Vagina (tissue), 2 donors: Measurements from ENCODE around the gene DNAI7.

Source experiments
- POLR2A ChIP-seq, 2 donors: fragments of 450-650 bp; IDR thresholded peaks; one replicate each; pipeline ENCODE4 v1.6.1; 2017; ENCODE audit warnings: antibody characterized with exemption in 2 of 2, mild to moderate bottlenecking in 2 of 2, moderate library complexity in 2 of 2
- POLR2AphosphoS5 ChIP-seq, 2 donors: sonication (generic); formaldehyde crosslinking; IDR thresholded peaks; one replicate each; pipeline ENCODE4 v1.9.0; 2017; ENCODE audit warnings: antibody characterized with exemption in 2 of 2, mild to moderate bottlenecking in 2 of 2, low read depth in 1 of 2; ENCODE audit not compliant: insufficient read depth in 1 of 2
- TF ChIP-seq, protein P1 (sequence below), 3 experiments: fragments of 450-650 bp in 2 of 3; fragments of 200-600 bp in 1 of 3; sonication (generic) in 1 of 3; IDR thresholded peaks; one replicate each; pipeline ENCODE4 v1.5.1; 2017 to 2019; ENCODE audit warnings: antibody characterized with exemption in 3 of 3, mild to moderate bottlenecking in 2 of 3, moderate library complexity in 2 of 3

DNA sequence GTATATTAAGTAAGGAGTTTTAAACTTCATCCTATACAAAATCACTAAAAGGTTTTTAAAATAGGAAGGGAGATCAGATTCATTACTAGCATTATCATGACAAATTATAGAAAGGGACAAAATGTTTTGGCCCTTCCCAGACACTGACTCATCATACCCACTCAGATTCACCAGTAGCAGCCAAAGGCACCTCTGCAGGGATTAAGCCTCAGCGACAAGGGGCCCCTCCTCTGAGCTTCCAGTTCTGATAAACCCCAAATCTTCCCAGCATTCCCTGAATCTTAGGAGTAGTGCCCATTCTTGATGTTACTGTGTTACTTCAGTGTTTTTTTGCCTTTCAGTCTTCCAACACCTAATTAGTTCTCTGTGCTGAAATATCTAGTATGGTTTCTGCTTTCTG lies 41.2 kb upstream of the DNAI7 start:
- TF ChIP-seq, protein P1, sequence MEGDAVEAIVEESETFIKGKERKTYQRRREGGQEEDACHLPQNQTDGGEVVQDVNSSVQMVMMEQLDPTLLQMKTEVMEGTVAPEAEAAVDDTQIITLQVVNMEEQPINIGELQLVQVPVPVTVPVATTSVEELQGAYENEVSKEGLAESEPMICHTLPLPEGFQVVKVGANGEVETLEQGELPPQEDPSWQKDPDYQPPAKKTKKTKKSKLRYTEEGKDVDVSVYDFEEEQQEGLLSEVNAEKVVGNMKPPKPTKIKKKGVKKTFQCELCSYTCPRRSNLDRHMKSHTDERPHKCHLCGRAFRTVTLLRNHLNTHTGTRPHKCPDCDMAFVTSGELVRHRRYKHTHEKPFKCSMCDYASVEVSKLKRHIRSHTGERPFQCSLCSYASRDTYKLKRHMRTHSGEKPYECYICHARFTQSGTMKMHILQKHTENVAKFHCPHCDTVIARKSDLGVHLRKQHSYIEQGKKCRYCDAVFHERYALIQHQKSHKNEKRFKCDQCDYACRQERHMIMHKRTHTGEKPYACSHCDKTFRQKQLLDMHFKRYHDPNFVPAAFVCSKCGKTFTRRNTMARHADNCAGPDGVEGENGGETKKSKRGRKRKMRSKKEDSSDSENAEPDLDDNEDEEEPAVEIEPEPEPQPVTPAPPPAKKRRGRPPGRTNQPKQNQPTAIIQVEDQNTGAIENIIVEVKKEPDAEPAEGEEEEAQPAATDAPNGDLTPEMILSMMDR (IDR thresholded peaks at IDR 0.05): no peak
- TF ChIP-seq POLR2AphosphoS5 (IDR thresholded peaks at IDR 0.05; ENCODE audit: insufficient read depth in 1 of 2, low read depth in 1 of 2) (no peak), POLR2A (IDR thresholded peaks at IDR 0.05) (no peak)
